K562 (cell line): Measurements from ENCODE around the gene CADM2. TPM values are rescaled to one million over a fixed set of nuclear protein-coding genes. Genes with fewer than 3 reads are reported as not detected.

Experiments
- ATAC-seq: fragments of 200-7000 bp; cut with Tn5 transposase; 3 replicates; pipeline ENCODE4 v1.9.1; 2020; ENCODE audit warnings: moderate library complexity
- BruUV-seq: library from RNA; stranded (reverse); fragments of 400-500 nt; replicated peaks from 2 replicates; lab custom pipeline; 2021; lab: Mats Ljungman, UMichigan
- CTCF ChIA-PET: fragments of 300-600 bp; formaldehyde crosslinking; extraction: SDS; loops from one replicate; lab custom pipeline; 2021; ENCODE audit warnings: low intra/inter-chr PET ratio; lab: Yijun Ruan, JAX
- POLR2A ChIA-PET: fragments of 300-600, 350-650 bp; sonication (Branson Sonifier 250); formaldehyde crosslinking; extraction: SDS; loops from one replicate; lab custom pipeline; 2021; ENCODE audit warnings: antibody characterized with exemption, inconsistent platforms; lab: Yijun Ruan, JAX
- DNase-seq, 4 experiments: peaks; one replicate each; pipeline versions ENCODE4 v3.0.0 to v3.0.0-alpha.2; 2011 to 2018; ENCODE audit warnings: low spot score in 3 of 4, mixed read lengths in 3 of 4; ENCODE audit errors: extremely low read depth in 1 of 4
- FAIRE-seq: peaks from 2 replicates; lab custom pipeline; 2011; peaks lifted over from hg19 to GRCh38; lab: Jason Lieb, UNC
- H2AFZ ChIP-seq: 2 replicates; pipeline ENCODE4 v1.6.0; 2011; ENCODE audit warnings: low read depth, low read length, control low read depth, inconsistent platforms
- H3K27ac ChIP-seq: fragments of 200-600 bp; 3 replicates; pipeline ENCODE4 v1.8.0; 2011; ENCODE audit warnings: low read depth, mild to moderate bottlenecking, control low read depth, inconsistent platforms, low read length, moderate library complexity, mixed read lengths; ENCODE audit errors: extremely low read depth
- H3K27me3 ChIP-seq, 2 experiments: fragments of 300-600 bp in 1 of 2; 2 replicates in 1 of 2; 3 replicates in 1 of 2; pipeline versions ENCODE4 v1.6.0 to v1.8.0; 2011; ENCODE audit warnings: inconsistent platforms in 2 of 2, low read length in 2 of 2, mild to moderate bottlenecking in 1 of 2, mixed read lengths in 1 of 2, moderate library complexity in 1 of 2; ENCODE audit not compliant: control insufficient read depth in 2 of 2, insufficient read depth in 2 of 2
- H3K36me3 ChIP-seq: fragments of 300-600 bp; 3 replicates; pipeline ENCODE4 v1.8.0; 2011; ENCODE audit warnings: mild to moderate bottlenecking, low read length, inconsistent platforms; ENCODE audit not compliant: control insufficient read depth, insufficient read depth
- H3K4me1 ChIP-seq, 2 experiments: fragments of 200-600 bp in 1 of 2; replicated peaks in 1 of 2; 2 replicates in 1 of 2; 3 replicates in 1 of 2; pipeline versions ENCODE4 v1.5.1 to v1.8.0; 2011; ENCODE audit warnings: inconsistent platforms in 2 of 2, low read length in 2 of 2, mild to moderate bottlenecking in 1 of 2, mixed read lengths in 1 of 2, moderate library complexity in 1 of 2; ENCODE audit not compliant: control insufficient read depth in 2 of 2, insufficient read depth in 2 of 2
- H3K4me2 ChIP-seq: 2 replicates; pipeline ENCODE4 v1.6.1; 2011; ENCODE audit warnings: low read length, control low read depth, inconsistent platforms, mixed read lengths; ENCODE audit not compliant: insufficient read depth
- H3K4me3 ChIP-seq: fragments of 200-600 bp; sonication (generic), shearing (Covaris generic); 2 replicates; pipeline ENCODE4 v1.5.1; 2016; ENCODE audit warnings: control low read depth, inconsistent platforms
- H3K79me2 ChIP-seq: fragments of 200-600 bp; 3 replicates; pipeline ENCODE4 v1.8.0; 2011; ENCODE audit warnings: low read length, inconsistent platforms; ENCODE audit not compliant: control insufficient read depth, insufficient read depth
- H3K9ac ChIP-seq, 2 experiments: 2 replicates each; pipeline versions ENCODE4 v1.6.0 to v1.6.1; 2011; ENCODE audit warnings: low read depth in 2 of 2, low read length in 2 of 2, control low read depth in 1 of 2, inconsistent platforms in 1 of 2, mild to moderate bottlenecking in 1 of 2, mixed read lengths in 1 of 2; ENCODE audit not compliant: insufficient read depth in 1 of 2
- H3K9me1 ChIP-seq: one replicate; pipeline ENCODE4 v1.6.0; 2011; ENCODE audit warnings: inconsistent platforms, mild to moderate bottlenecking, low read length, moderate library complexity; ENCODE audit not compliant: control insufficient read depth, insufficient read depth
- H3K9me3 ChIP-seq: replicated peaks from 2 replicates; pipeline ENCODE4 v1.5.1; 2011; ENCODE audit warnings: low read depth, low read length, inconsistent platforms; ENCODE audit not compliant: control insufficient read depth, insufficient read depth
- H4K20me1 ChIP-seq: replicated peaks from 2 replicates; pipeline ENCODE4 v1.6.1; 2011; ENCODE audit warnings: low read length, inconsistent platforms, mixed read lengths; ENCODE audit not compliant: control insufficient read depth, insufficient read depth
- ADNP ChIP-seq: fragments of 200-800 bp; sonication (Bioruptor generic); IDR thresholded peaks from 2 replicates; pipeline ENCODE4 v1.6.1; 2016; ENCODE audit warnings: missing genetic modification characterization, missing compliant biosample characterization
- IFI16 ChIP-seq: fragments of 250-450 bp; sonication (Bioruptor Pico); IDR thresholded peaks from 2 replicates; pipeline ENCODE4 v2.1.2; 2022; ENCODE audit warnings: mild to moderate bottlenecking, inconsistent platforms
- POLR2A ChIP-seq: fragments of 450-650 bp; conservative IDR thresholded peaks from 2 replicates; pipeline ENCODE4 v1.6.1; 2016
- POLR3A ChIP-seq: IDR thresholded peaks from 2 replicates; pipeline ENCODE4 v1.6.1; 2011; ENCODE audit warnings: borderline replicate concordance, mild to moderate bottlenecking, moderate library complexity; ENCODE audit not compliant: insufficient read length, insufficient read depth; ENCODE audit errors: extremely low read depth
- RBM14 ChIP-seq: fragments of 200-400 bp; formaldehyde crosslinking; IDR thresholded peaks from 2 replicates; pipeline ENCODE4 v1.6.1; 2018; ENCODE audit warnings: low read depth, mild to moderate bottlenecking, low read length, moderate library complexity, borderline replicate concordance; ENCODE audit not compliant: insufficient read depth
- SETDB1 ChIP-seq: IDR thresholded peaks from one replicate; pipeline ENCODE4 v1.6.1; 2012; ENCODE audit warnings: low read length, control low read depth, inconsistent platforms
- SIN3A ChIP-seq, 2 experiments: fragments of 150-350 bp in 1 of 2; IDR thresholded peaks; 2 replicates each; pipeline ENCODE4 v1.6.1; 2011 to 2016; ENCODE audit warnings: borderline replicate concordance in 2 of 2, low read depth in 2 of 2, low read length in 2 of 2, mild to moderate bottlenecking in 2 of 2, moderate library complexity in 2 of 2; ENCODE audit not compliant: control insufficient read depth in 1 of 2
- SMAD4 ChIP-seq: fragments of 250-450 bp; sonication (Bioruptor Pico); conservative IDR thresholded peaks from 2 replicates; pipeline ENCODE4 v1.8.0; 2021; ENCODE audit warnings: inconsistent platforms, mild to moderate bottlenecking, moderate library complexity
- TCF3 ChIP-seq: sonication (generic); formaldehyde crosslinking; IDR thresholded peaks from 2 replicates; pipeline ENCODE4 v1.4.0; 2020; ENCODE audit warnings: mild to moderate bottlenecking, missing genetic modification reagents
- WHSC1 ChIP-seq: IDR thresholded peaks from one replicate; pipeline ENCODE4 v1.6.1; 2012; ENCODE audit warnings: low read length, control low read depth, inconsistent platforms
- ZNF282 ChIP-seq: sonication (generic); formaldehyde crosslinking; IDR thresholded peaks from 2 replicates; pipeline ENCODE4 v1.8.1; 2023; ENCODE audit warnings: missing genetic modification reagents
- ZNF316 ChIP-seq: fragments of 450-650 bp; IDR thresholded peaks from 2 replicates; pipeline ENCODE4 v1.6.1; 2016
- ZNF583 ChIP-seq: fragments of 250-450 bp; sonication (Bioruptor Pico); IDR thresholded peaks from 2 replicates; pipeline ENCODE4 v1.4.0; 2020
- WGBS: fragments of 100-300 bp; shearing (Covaris generic); methylation state at CpG from one replicate; pipeline ENCODE4 v1.1.6; 2016; ENCODE audit warnings: low coverage, mixed read lengths; ENCODE audit not compliant: insufficient coverage; ENCODE audit errors: missing lambda C conversion rate; 5-methylcytosine and 5-hydroxymethylcytosine counted together
- in situ Hi-C: fragments of 300-500 bp; cut with MboI; formaldehyde crosslinking; loops from 4 replicates; pipeline ENCODE4 v1.15.0; 2018; ENCODE audit warnings: inconsistent platforms, mixed read lengths
- intact Hi-C: fragments of 100-400 bp; cut with micrococcal nuclease; formaldehyde crosslinking; loops from 2 replicates; pipeline ENCODE4 v1.14.2; 2022
- polyA plus RNA-seq, 8 experiments: library from polyadenylated mRNA; depleted of rRNA in 4 of 8; stranded (reverse) in 5 of 8; unstranded in 3 of 8; fragments of >200 nt; fragmentation: Nextera tagmentation in 2 of 8; fragmentation: Illumina TruSeq in 1 of 8; extraction: Ambion mirVana in 2 of 8; extraction: Trizol in 1 of 8; gene quantifications; 2 replicates each; pipeline versions ENCODE4 v1.2.1 to v1.2.3, GENCODE V29; 2011 to 2014; ENCODE audit warnings: inconsistent platforms in 1 of 8, missing spikeins in 1 of 8
- total RNA-seq, 7 experiments: library from RNA; depleted of rRNA in 6 of 7; stranded (reverse); fragments of >200 nt in 6 of 7; fragmentation: Illumina TruSeq in 2 of 7; extraction: Trizol in 2 of 7; gene quantifications; 2 replicates each; pipeline versions ENCODE4 v1.2.1 to v1.2.3, GENCODE V29; 2011 to 2021; ENCODE audit warnings: low replicate concordance in 1 of 7
- TF ChIP-seq, protein P1 (sequence below): fragments of 450-650 bp; IDR thresholded peaks from 2 replicates; pipeline ENCODE4 v1.6.1; 2017; ENCODE audit warnings: antibody characterized with exemption, mild to moderate bottlenecking
- TF ChIP-seq, protein P2 (sequence below): sonication (generic); formaldehyde crosslinking; IDR thresholded peaks from 2 replicates; pipeline ENCODE4 v1.8.0; 2022; ENCODE audit warnings: missing genetic modification reagents, mild to moderate bottlenecking, borderline replicate concordance
- TF ChIP-seq, protein P3 (sequence below): sonication (generic); formaldehyde crosslinking; IDR thresholded peaks from 2 replicates; pipeline ENCODE4 v1.8.0; 2022; ENCODE audit warnings: mild to moderate bottlenecking, low read depth, missing genetic modification reagents

CADM2 gene
- total and polyA plus RNA-seq, 9 of the 15 experiments (the other 6 are each of a cell fraction or from before 2014, with no cell fraction given) = 0.11 to 3.2 (median 0.95) TPM

- 0% methylated on average over 1 of the region's 2 CpGs for WGBS
- no peak for TF ChIP-seq SETDB1
- TF ChIP-seq TCF3 (CRISPR knock-in tag) = no peak
- TF ChIP-seq ZNF282 (CRISPR knock-in tag) = no peak
- no peak for TF ChIP-seq POLR3A
- TF ChIP-seq, protein P1, sequence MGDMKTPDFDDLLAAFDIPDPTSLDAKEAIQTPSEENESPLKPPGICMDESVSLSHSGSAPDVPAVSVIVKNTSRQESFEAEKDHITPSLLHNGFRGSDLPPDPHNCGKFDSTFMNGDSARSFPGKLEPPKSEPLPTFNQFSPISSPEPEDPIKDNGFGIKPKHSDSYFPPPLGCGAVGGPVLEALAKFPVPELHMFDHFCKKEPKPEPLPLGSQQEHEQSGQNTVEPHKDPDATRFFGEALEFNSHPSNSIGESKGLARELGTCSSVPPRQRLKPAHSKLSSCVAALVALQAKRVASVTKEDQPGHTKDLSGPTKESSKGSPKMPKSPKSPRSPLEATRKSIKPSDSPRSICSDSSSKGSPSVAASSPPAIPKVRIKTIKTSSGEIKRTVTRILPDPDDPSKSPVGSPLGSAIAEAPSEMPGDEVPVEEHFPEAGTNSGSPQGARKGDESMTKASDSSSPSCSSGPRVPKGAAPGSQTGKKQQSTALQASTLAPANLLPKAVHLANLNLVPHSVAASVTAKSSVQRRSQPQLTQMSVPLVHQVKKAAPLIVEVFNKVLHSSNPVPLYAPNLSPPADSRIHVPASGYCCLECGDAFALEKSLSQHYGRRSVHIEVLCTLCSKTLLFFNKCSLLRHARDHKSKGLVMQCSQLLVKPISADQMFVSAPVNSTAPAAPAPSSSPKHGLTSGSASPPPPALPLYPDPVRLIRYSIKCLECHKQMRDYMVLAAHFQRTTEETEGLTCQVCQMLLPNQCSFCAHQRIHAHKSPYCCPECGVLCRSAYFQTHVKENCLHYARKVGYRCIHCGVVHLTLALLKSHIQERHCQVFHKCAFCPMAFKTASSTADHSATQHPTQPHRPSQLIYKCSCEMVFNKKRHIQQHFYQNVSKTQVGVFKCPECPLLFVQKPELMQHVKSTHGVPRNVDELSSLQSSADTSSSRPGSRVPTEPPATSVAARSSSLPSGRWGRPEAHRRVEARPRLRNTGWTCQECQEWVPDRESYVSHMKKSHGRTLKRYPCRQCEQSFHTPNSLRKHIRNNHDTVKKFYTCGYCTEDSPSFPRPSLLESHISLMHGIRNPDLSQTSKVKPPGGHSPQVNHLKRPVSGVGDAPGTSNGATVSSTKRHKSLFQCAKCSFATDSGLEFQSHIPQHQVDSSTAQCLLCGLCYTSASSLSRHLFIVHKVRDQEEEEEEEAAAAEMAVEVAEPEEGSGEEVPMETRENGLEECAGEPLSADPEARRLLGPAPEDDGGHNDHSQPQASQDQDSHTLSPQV = no peak
- TF ChIP-seq ZNF583 (CRISPR knock-in tag) = no peak
- TF ChIP-seq IFI16 (CRISPR knock-in tag) = no peak
- no peak for TF ChIP-seq ZNF316
- no peak for TF ChIP-seq POLR2A
- TF ChIP-seq, protein P2, sequence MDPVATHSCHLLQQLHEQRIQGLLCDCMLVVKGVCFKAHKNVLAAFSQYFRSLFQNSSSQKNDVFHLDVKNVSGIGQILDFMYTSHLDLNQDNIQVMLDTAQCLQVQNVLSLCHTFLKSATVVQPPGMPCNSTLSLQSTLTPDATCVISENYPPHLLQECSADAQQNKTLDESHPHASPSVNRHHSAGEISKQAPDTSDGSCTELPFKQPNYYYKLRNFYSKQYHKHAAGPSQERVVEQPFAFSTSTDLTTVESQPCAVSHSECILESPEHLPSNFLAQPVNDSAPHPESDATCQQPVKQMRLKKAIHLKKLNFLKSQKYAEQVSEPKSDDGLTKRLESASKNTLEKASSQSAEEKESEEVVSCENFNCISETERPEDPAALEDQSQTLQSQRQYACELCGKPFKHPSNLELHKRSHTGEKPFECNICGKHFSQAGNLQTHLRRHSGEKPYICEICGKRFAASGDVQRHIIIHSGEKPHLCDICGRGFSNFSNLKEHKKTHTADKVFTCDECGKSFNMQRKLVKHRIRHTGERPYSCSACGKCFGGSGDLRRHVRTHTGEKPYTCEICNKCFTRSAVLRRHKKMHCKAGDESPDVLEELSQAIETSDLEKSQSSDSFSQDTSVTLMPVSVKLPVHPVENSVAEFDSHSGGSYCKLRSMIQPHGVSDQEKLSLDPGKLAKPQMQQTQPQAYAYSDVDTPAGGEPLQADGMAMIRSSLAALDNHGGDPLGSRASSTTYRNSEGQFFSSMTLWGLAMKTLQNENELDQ (CRISPR knock-in tag) = no peak
- TF ChIP-seq SMAD4 (CRISPR knock-in tag) = no peak
- TF ChIP-seq ADNP = no peak
- TF ChIP-seq SIN3A (IDR thresholded peaks at IDR 0.05; ENCODE audit: borderline replicate concordance in 2 of 2, control insufficient read depth in 1 of 2, low read depth in 2 of 2, low read length in 2 of 2) = no peak
- TF ChIP-seq, protein P3, sequence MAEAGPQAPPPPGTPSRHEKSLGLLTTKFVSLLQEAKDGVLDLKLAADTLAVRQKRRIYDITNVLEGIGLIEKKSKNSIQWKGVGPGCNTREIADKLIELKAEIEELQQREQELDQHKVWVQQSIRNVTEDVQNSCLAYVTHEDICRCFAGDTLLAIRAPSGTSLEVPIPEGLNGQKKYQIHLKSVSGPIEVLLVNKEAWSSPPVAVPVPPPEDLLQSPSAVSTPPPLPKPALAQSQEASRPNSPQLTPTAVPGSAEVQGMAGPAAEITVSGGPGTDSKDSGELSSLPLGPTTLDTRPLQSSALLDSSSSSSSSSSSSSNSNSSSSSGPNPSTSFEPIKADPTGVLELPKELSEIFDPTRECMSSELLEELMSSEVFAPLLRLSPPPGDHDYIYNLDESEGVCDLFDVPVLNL (CRISPR knock-in tag) = no peak
- no peak for TF ChIP-seq RBM14
- TF ChIP-seq WHSC1 = no peak
These were observed 711.9 kb downstream of the CADM2 start for GRCh38 chr3:85670634-85671205.

More at GRCh38 chr3:85670634-85671205, 711.9 kb downstream of the CADM2 start:
- DNase-seq (no peak), ATAC-seq (no peak), FAIRE-seq (no peak)
- Histone ChIP-seq H3K4me1 (no peaks in the 10 kb centered on the region), H3K36me3 (no peaks in the 10 kb centered on the region), H3K4me2 (no peak overlapping the region), H3K9ac (no peak overlapping the region), H3K27ac (no peak overlapping the region), H3K4me3 (no peak overlapping the region), H3K27me3 (no peaks in the 10 kb centered on the region), H3K9me3 (no peaks in the 10 kb centered on the region), H3K79me2 (no peaks in the 10 kb centered on the region), H3K9me1 (no peaks in the 10 kb centered on the region), H4K20me1 (no peaks in the 10 kb centered on the region), H2AFZ (no peak overlapping the region)
- CTCF ChIA-PET = no interaction called here
- in situ Hi-C loops = no loop called here
- intact Hi-C loops = no loop called here
- BruUV-seq = no TSS peak
- POLR2A ChIA-PET = no interaction called here
